Trophoblast cell (in vitro differentiated cells and primary cell): ENCODE measurements around the gene HEPHL1.
"Not testable (repeated sequence)": the region's sequence is repeated elsewhere in the genome, so short reads cannot be mapped to it uniquely, and the experiment has no call there.

Experiments used
- DNase-seq, 2 donors: peaks; one replicate each; pipeline ENCODE4 v3.0.0-alpha.2; 2016
- H2AFZ ChIP-seq: 2 replicates; pipeline ENCODE4 v1.6.1; 2013; ENCODE audit warnings: low read length, moderate library complexity, mild to moderate bottlenecking; ENCODE audit not compliant: insufficient read depth, poor library complexity
- H2AK5ac ChIP-seq: 2 replicates; pipeline ENCODE4 v1.6.1; 2013; ENCODE audit warnings: mild to moderate bottlenecking, low read length
- H2BK120ac ChIP-seq: 2 replicates; pipeline ENCODE4 v1.6.1; 2013; ENCODE audit warnings: low read length, mild to moderate bottlenecking, moderate library complexity; ENCODE audit not compliant: insufficient read depth, poor library complexity
- H2BK12ac ChIP-seq: 2 replicates; pipeline ENCODE4 v1.6.1; 2013; ENCODE audit warnings: mild to moderate bottlenecking, low read length, moderate library complexity
- H2BK5ac ChIP-seq: 2 replicates; pipeline ENCODE4 v1.6.1; 2013; ENCODE audit warnings: low read length, low read depth, moderate library complexity, mild to moderate bottlenecking; ENCODE audit not compliant: poor library complexity
- H3K14ac ChIP-seq: 2 replicates; pipeline ENCODE4 v1.6.1; 2013; ENCODE audit warnings: mild to moderate bottlenecking, low read length
- H3K18ac ChIP-seq: 2 replicates; pipeline ENCODE4 v1.6.1; 2013; ENCODE audit warnings: mild to moderate bottlenecking, low read length
- H3K23ac ChIP-seq: 2 replicates; pipeline ENCODE4 v1.6.1; 2013; ENCODE audit warnings: low read length
- H3K27ac ChIP-seq: 2 replicates; pipeline ENCODE4 v1.5.1; 2013; ENCODE audit warnings: low read depth, mild to moderate bottlenecking, inconsistent platforms, low read length, moderate library complexity
- H3K27me3 ChIP-seq: 2 replicates; pipeline ENCODE4 v1.6.1; 2013; ENCODE audit warnings: inconsistent platforms, mild to moderate bottlenecking, low read length, moderate library complexity; ENCODE audit not compliant: insufficient read depth
- H3K36me3 ChIP-seq, 2 experiments: 1 replicate in 1 of 2; 2 replicates in 1 of 2; pipeline ENCODE4 v1.6.1; 2013; ENCODE audit warnings: low read length in 2 of 2, mild to moderate bottlenecking in 2 of 2, moderate library complexity in 1 of 2; ENCODE audit not compliant: insufficient read depth in 2 of 2, control insufficient read depth in 1 of 2
- H3K4ac ChIP-seq: 2 replicates; pipeline ENCODE4 v1.6.1; 2013; ENCODE audit warnings: low read depth, mild to moderate bottlenecking, low read length, moderate library complexity
- H3K4me1 ChIP-seq, 2 experiments: 1 replicate in 1 of 2; 2 replicates in 1 of 2; pipeline ENCODE4 v1.6.1; 2013; ENCODE audit warnings: low read length in 2 of 2, mild to moderate bottlenecking in 2 of 2, moderate library complexity in 1 of 2; ENCODE audit not compliant: insufficient read depth in 2 of 2, control insufficient read depth in 1 of 2
- H3K4me2 ChIP-seq: 2 replicates; pipeline ENCODE4 v1.6.1; 2013; ENCODE audit warnings: inconsistent platforms, mild to moderate bottlenecking, low read length, moderate library complexity
- H3K4me3 ChIP-seq: 2 replicates; pipeline ENCODE4 v1.5.1; 2013; ENCODE audit warnings: mild to moderate bottlenecking, low read depth, low read length, inconsistent platforms
- H3K79me1 ChIP-seq: one replicate; pipeline ENCODE4 v1.6.1; 2013; ENCODE audit warnings: low read length
- H3K79me2 ChIP-seq: 2 replicates; pipeline ENCODE4 v1.6.1; 2013; ENCODE audit warnings: low read length, mild to moderate bottlenecking; ENCODE audit not compliant: control insufficient read depth, insufficient read depth, poor library complexity
- H3K9ac ChIP-seq: 2 replicates; pipeline ENCODE4 v1.6.1; 2013; ENCODE audit warnings: mild to moderate bottlenecking, low read length
- H3K9me3 ChIP-seq: 2 replicates; pipeline ENCODE4 v1.6.1; 2013; ENCODE audit warnings: low read depth, mild to moderate bottlenecking, control low read depth, inconsistent platforms, low read length; ENCODE audit not compliant: insufficient read depth
- H4K12ac ChIP-seq: 2 replicates; pipeline ENCODE4 v1.6.1; 2013; ENCODE audit warnings: low read depth, mild to moderate bottlenecking, low read length, moderate library complexity
- H4K8ac ChIP-seq: 2 replicates; pipeline ENCODE4 v1.6.1; 2013; ENCODE audit warnings: low read depth, mild to moderate bottlenecking, low read length, moderate library complexity
- H4K91ac ChIP-seq: one replicate; pipeline ENCODE4 v1.6.1; 2013; ENCODE audit warnings: low read depth, mild to moderate bottlenecking, low read length, moderate library complexity
- WGBS: extraction: QIAGEN DNeasy Blood & Tissue Kit; methylation state at CpG from one replicate; pipeline ENCODE4 v1.1.7; 2013; ENCODE audit warnings: missing lambda C conversion rate; ENCODE audit not compliant: insufficient read length, insufficient coverage; ENCODE audit errors: extremely low coverage; 5-methylcytosine and 5-hydroxymethylcytosine counted together

HEPHL1 gene

GRCh38 chr11:94152678-94153065, 131.5 kb downstream of the HEPHL1 start:
- Histone ChIP-seq H4K91ac (no peak overlapping the region), H4K8ac (no peak overlapping the region), H3K4ac (no peak overlapping the region), H3K79me2 (no peaks in the 10 kb centered on the region), H2BK5ac (no peak overlapping the region), H3K4me3 (no peak overlapping the region), H3K36me3 (no peaks in the 10 kb centered on the region), H3K27ac (no peak overlapping the region), H3K14ac (no peak overlapping the region), H3K9me3 (no peaks in the 10 kb centered on the region), H3K23ac (no peak overlapping the region), H3K4me2 (no peak overlapping the region), H2BK12ac (no peak overlapping the region), H3K79me1 (no peaks in the 10 kb centered on the region), H2AFZ (no peak overlapping the region), H3K27me3 (no peaks in the 10 kb centered on the region), H2AK5ac (no peak overlapping the region), H3K4me1 (peaks cover 5% of the 10 kb centered on the region in 2 experiments), H3K9ac (no peak overlapping the region), H3K18ac (no peak overlapping the region), H4K12ac (no peak overlapping the region), H2BK120ac (no peak overlapping the region)
- peak; percentile 30 to 64 for DNase-seq
- no CpG with 5 or more reads among the region's 6 CpGs for WGBS

GRCh38 chr11:94153320-94153719, 132.2 kb downstream of the HEPHL1 start:
- DNase-seq, result no peak
- no CpG with 5 or more reads among the region's 3 CpGs for whole genome bisulfite sequencing
- H2BK5ac ChIP-seq, result no peak overlapping the region

GRCh38 chr11:94154095-94154856, 133.1 kb downstream of the HEPHL1 start:
- Histone ChIP-seq H3K4me2 (no peak overlapping the region), H4K12ac (no peak overlapping the region), H3K4ac (no peak overlapping the region), H3K27ac (no peak overlapping the region), H3K23ac (no peak overlapping the region), H2AFZ (no peak overlapping the region), H3K4me1 (peaks cover 5% of the 10 kb centered on the region in 2 experiments), H3K14ac (no peak overlapping the region), H2BK120ac (no peak overlapping the region), H3K4me3 (no peak overlapping the region), H3K36me3 (no peaks in the 10 kb centered on the region), H2BK12ac (no peak overlapping the region), H2AK5ac (no peak overlapping the region), H2BK5ac (no peak overlapping the region), H3K79me2 (no peaks in the 10 kb centered on the region), H3K18ac (no peak overlapping the region), H3K27me3 (no peaks in the 10 kb centered on the region), H3K9ac (no peak overlapping the region), H4K91ac (no peak overlapping the region), H3K9me3 (no peaks in the 10 kb centered on the region), H4K8ac (no peak overlapping the region), H3K79me1 (no peaks in the 10 kb centered on the region)
- no CpG with 5 or more reads among the region's 3 CpGs for WGBS
- DNase-seq, result no peak

More at GRCh38 chr11:94153320-94153719, 132.2 kb downstream of the HEPHL1 start:
- H2BK120ac ChIP-seq, result no peak overlapping the region
- no peak overlapping the region for H2AFZ ChIP-seq
- no peak overlapping the region for H4K12ac ChIP-seq
- no peak overlapping the region for H3K18ac ChIP-seq
- no peak overlapping the region for H4K8ac ChIP-seq
- H3K23ac ChIP-seq, result no peak overlapping the region
- H2BK12ac ChIP-seq, result no peak overlapping the region
- no peaks in the 10 kb centered on the region for H3K9me3 ChIP-seq
- no peak overlapping the region for H4K91ac ChIP-seq
- H3K4me1 ChIP-seq, result peaks cover 5% of the 10 kb centered on the region in 2 experiments
- H3K27ac ChIP-seq, result no peak overlapping the region
- H3K27me3 ChIP-seq, result no peaks in the 10 kb centered on the region
- no peak overlapping the region for H3K9ac ChIP-seq
- H3K79me2 ChIP-seq, result no peaks in the 10 kb centered on the region
- H2AK5ac ChIP-seq, result no peak overlapping the region
- H3K4me3 ChIP-seq, result no peak overlapping the region
- H3K14ac ChIP-seq, result no peak overlapping the region
- H3K4ac ChIP-seq, result no peak overlapping the region
- H3K36me3 ChIP-seq, result no peaks in the 10 kb centered on the region
- no peaks in the 10 kb centered on the region for H3K79me1 ChIP-seq
- no peak overlapping the region for H3K4me2 ChIP-seq

- not testable (repeated sequence) for H3K79me1 ChIP-seq
Observed at GRCh38 chr11:94157339-94157738, 136.2 kb downstream of the HEPHL1 start.

More at GRCh38 chr11:94157339-94157738, 136.2 kb downstream of the HEPHL1 start:
- H3K27ac ChIP-seq, H4K12ac ChIP-seq, H3K9ac ChIP-seq, H3K4ac ChIP-seq, H3K23ac ChIP-seq, H2BK12ac ChIP-seq, H3K36me3 ChIP-seq, H3K4me1 ChIP-seq, H2AFZ ChIP-seq, H3K4me3 ChIP-seq, H3K4me2 ChIP-seq, H3K27me3 ChIP-seq, H3K18ac ChIP-seq, H4K8ac ChIP-seq, H2AK5ac ChIP-seq, DNase-seq, H4K91ac ChIP-seq, H3K9me3 ChIP-seq, H3K79me2 ChIP-seq, H2BK5ac ChIP-seq, H3K14ac ChIP-seq, H2BK120ac ChIP-seq: not testable (repeated sequence)
- no CpG with 5 or more reads among the region's 3 CpGs for WGBS
